Measurements from ENCODE around the gene DENND5B. TPM values are rescaled to one million over a fixed set of nuclear protein-coding genes. Genes with fewer than 3 reads are reported as not detected.
"Not testable (repeated sequence)": the region's sequence is repeated elsewhere in the genome, so short reads cannot be mapped to it uniquely, and the experiment has no call there.

The DENND5B gene
- total RNA-seq, 1 experiment from 2014 or later, result 13.5 TPM

- DNase-seq (ENCODE audit: low read depth), result not testable (repeated sequence)
Measured at GRCh38 chr12:31377210-31377609, 213.7 kb downstream of the DENND5B start.

- DNase-seq (ENCODE audit: low read depth), result not testable (repeated sequence)
Measured at GRCh38 chr12:31375422-31375821, 215.5 kb downstream of the DENND5B start.

GRCh38 chr12:31371256-31371620, 219.7 kb downstream of the DENND5B start:
- DNase-seq (ENCODE audit: low read depth), result no peak

GRCh38 chr12:31370531-31371255, 220.2 kb downstream of the DENND5B start:
- no peak for DNase-seq (ENCODE audit: low read depth)

- no peak for DNase-seq (ENCODE audit: low read depth)
Measured at GRCh38 chr12:31369712-31370521, 221.0 kb downstream of the DENND5B start.

- no peak for DNase-seq (ENCODE audit: low read depth)
Measured at GRCh38 chr12:31368666-31369361, 222.1 kb downstream of the DENND5B start.

- DNase-seq (ENCODE audit: low read depth), result no peak
Measured at GRCh38 chr12:31366104-31366621, 224.8 kb downstream of the DENND5B start.

GRCh38 chr12:31363831-31364230, 227.1 kb downstream of the DENND5B start:
- no peak for DNase-seq (ENCODE audit: low read depth)

- DNase-seq (ENCODE audit: low read depth), result no peak
Measured at GRCh38 chr12:31363416-31363809, 227.5 kb downstream of the DENND5B start.

GRCh38 chr12:31362759-31363415, 228.0 kb downstream of the DENND5B start:
- peak; percentile 39 for DNase-seq (ENCODE audit: low read depth)

- DNase-seq (ENCODE audit: low read depth), result no peak
Measured at GRCh38 chr12:31362115-31362758, 228.7 kb downstream of the DENND5B start.

- no peak for DNase-seq (ENCODE audit: low read depth)
Measured at GRCh38 chr12:31361730-31362114, 229.2 kb downstream of the DENND5B start.

- DNase-seq (ENCODE audit: low read depth), result no peak
Measured at GRCh38 chr12:31355747-31356107, 235.2 kb downstream of the DENND5B start.

GRCh38 chr12:31353750-31354708, 236.9 kb downstream of the DENND5B start:
- DNase-seq (ENCODE audit: low read depth), result no peak

- no peak for DNase-seq (ENCODE audit: low read depth)
Measured at GRCh38 chr12:31346267-31346666, 244.7 kb downstream of the DENND5B start.

GRCh38 chr12:31343139-31343538, 247.8 kb downstream of the DENND5B start:
- DNase-seq (ENCODE audit: low read depth), result no peak

GRCh38 chr12:31342286-31342685, 248.7 kb downstream of the DENND5B start:
- DNase-seq (ENCODE audit: low read depth), result no peak

- DNase-seq (ENCODE audit: low read depth), result no peak
Measured at GRCh38 chr12:31339831-31340622, 250.9 kb downstream of the DENND5B start.

GRCh38 chr12:31337952-31338351, 253.0 kb downstream of the DENND5B start:
- DNase-seq (ENCODE audit: low read depth), result no peak

Measured in RPMI7951 (cell line).